NCI-H510A (cell line): Measurements from ENCODE around the gene FICD.
"Not testable (repeated sequence)": the region's sequence is repeated elsewhere in the genome, so short reads cannot be mapped to it uniquely, and the experiment has no call there.

Source experiments
- DNase-seq: peaks from one replicate; lab custom pipeline; 2025; lab: John Stamatoyannopoulos, UW

The FICD gene

DNA sequence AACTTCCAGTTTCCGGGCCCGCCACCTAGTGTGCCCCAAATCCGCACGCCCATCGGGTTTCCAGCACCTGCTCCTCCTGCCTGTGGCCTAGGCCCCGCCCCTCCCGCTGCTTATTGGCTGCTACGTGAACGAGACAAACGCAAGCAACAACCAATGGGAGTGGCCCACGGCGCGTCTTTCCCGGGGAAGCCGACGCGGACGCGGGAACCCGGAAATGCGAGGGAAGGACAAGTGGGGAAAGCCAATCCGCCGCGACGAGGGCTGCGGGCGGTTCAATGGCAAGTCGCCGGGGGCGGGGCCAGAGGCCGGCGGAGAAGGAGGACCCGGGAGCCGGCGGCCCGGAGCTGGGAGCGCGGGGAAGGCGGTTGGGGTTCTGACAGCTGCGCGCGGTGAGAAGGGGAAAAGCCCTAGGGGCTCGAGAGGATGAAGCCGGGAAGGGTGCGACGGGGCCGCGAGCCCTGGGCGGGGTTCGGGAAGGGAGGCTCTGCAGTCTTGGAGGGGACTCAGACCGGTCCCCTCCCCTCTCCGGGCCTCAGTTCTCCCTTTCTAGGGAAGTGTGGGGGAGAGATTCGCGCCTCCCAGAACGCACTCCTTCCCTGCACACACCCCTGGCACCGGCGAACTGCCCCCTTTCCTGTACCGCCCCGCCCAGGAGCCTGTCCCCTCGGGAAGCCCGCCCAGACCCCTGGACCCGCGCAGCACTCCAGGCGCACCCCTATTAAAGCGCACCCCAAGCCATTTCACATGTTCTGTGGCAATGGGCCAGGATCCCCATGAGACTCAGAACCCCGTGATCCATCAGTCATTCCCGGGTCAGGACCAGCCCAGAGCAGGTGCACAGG lies at the start of gene FICD:
TSS of gene FICD (plus strand) at position 305 of the 842 bp plus-strand sequence. CDS start 1,696 bp downstream, outside the sequence.
- peak; percentile 99 for DNase-seq

DNA sequence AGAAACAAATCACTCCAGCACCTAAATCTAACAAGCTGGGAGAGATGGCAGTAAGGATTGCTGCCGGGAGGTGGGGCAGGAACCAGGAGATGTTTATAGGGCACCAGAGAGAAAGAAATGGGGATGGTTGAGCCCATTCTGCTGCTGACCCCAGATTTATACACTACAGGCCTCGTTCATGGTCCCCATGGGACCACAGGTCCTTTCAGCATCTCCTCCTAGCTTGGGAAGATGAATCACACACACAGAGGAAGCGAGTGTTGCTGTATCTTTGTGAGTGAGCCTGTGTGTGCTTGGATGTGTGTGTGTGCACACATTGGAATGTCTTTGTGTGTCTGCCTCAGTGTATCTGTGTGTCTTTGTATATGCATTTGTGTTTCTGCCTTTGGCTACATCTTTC lies 49.7 kb upstream of the FICD start:
- no peak for DNase-seq

GRCh38 chr12:108468196-108468968 lies 46.7 kb upstream of the FICD start:
- DNase-seq: no peak

DNA sequence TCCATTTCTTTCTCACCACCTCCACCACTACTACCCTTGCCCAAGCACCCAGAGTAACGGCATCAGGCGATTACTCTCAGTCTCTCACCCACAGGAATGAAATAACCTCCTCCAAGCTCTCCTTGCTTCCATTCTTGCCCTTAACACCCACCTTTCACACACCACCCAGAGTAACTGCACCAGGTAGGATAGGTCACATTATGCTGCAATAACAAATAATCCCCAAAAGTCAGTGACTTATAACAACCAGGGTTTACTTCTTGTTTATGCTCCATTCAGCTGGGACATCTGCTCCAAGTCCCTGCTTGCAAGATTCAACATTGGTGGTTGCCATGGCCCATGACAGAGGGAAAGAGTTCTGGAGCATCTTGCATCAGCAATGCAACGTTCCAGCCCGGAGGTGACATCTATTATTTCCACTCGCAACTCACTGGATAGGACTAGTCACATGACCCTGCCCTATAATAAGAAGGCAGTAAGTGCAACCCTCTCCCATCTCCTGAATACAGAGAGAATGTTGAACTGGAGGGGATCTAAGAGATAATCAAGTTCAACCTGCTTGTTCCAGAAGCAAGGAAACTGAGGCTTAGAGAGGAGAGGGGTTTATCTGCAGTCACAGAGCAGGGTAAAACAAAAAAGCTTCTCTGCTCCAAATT lies 41.5 kb upstream of the FICD start:
- no peak for DNase-seq

DNA sequence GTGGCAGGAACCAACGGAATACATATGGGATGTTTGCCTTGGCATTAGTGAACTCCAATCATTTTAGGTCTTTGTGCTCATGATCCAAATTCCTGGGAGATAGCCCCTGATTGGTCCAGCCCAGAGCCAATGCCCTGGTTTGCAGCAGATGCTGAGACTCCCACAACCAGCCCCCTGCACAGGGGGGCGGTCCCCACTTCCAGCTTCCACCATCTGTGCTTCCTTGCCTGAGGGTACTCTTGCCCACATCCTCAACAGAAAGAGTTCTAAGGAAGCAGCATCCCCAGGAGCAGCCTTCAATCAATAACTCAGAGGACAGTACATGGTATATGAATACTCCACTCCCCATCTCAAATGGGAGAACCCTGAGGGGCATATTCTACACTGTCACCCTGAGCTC lies 39.7 kb upstream of the FICD start:
- no peak for DNase-seq

DNA sequence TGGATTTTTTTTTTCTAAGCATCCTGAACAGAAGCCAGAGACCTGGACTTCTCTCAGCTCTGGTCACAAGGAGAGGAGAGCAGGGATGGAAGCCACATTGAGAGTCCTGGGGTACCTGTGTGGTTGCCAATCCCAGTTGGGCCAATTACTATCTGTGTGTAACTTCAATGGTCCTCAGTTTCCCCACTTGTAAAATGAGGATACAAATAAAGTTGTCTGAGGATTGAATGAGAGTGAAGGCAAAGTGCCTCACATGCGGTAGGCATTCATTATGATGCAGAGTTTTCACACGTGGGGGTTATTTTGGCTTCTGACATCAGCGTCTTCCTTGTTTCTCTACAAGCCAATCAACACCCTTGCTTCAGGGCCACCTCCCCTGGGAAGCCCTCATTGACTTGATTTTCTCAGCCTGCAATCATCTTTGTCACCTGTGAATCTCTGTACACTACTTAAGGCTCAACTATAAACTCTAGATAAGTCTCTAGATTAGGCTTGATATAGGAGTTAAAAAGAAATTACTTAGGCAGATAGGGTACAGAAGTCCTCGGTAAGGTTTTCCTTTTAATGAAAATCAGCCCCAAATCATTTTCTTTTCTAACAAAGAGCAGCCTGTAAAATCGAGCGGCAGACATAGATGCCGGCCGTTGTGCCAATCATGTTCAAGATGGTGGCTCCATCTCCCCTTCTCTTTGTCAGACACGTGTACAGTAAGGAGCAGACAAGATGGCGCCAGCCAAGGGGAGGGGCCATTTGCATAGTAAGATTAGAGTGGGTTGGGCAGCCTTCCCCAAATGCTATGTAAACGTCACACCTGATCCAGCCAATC lies 37.8 kb upstream of the FICD start:
- no peak for DNase-seq

DNA sequence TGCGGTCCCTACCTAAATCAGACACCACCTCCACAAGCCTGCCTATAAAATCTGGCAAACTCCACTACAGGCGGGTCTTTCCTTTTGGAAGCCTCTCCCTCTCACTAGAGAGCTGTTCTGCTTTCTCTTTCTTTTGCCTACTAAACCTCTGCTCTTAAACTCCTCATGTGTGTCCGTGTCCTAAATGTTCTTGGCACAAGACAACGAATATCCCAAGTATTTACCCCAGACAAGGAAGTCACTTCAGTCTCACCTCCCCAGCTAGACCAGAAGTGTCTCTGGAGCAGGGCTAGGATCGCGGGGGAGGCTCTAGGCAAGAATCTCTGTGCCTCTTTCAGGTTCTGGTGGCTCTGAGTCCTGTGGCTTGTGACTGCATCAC lies 37.2 kb upstream of the FICD start:
- DNase-seq: no peak

GRCh38 chr12:108478611-108479206 lies 36.4 kb upstream of the FICD start:
- DNase-seq: no peak

DNA sequence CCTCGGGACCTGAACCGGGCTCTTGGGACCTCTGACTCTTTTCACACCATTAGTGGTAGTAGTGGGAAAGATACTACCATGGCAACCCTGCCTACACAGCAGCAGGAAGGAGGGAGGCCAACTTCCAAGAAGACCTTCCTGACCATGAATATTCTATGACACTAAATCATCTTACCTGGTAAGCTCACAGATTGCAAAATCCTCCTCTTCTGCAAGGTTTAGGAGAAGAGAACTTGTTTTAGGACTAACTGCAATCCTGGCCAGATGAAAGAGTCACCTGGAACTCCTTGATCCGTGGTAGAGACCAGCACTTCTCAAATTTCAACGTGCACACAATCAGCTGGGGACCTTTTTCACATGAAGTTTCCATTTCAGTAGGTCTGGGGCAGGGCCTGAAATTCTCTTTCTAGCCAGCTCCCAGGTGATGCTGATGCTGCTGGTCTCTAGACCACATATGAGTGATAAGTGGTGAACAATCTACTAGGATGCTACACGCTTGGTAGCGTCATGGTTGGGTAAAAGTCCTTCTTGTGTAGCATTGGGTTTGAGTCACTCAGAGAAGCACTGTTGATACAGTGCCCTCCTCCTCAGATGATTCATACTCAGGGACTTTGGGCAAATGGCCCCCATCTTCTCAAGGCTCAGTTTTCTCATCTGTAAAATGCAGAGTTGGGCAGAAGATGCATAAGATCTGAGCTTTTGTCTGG lies 35.6 kb upstream of the FICD start:
- DNase-seq: no peak

GRCh38 chr12:108482717-108483212 lies 32.3 kb upstream of the FICD start:
- DNase-seq: no peak

GRCh38 chr12:108483213-108484059 lies 31.6 kb upstream of the FICD start:
- DNase-seq: no peak

- no peak for DNase-seq
Measured at GRCh38 chr12:108484431-108484830, 30.6 kb upstream of the FICD start.

- no peak for DNase-seq
Measured at GRCh38 chr12:108484845-108485244, 30.2 kb upstream of the FICD start.

GRCh38 chr12:108485371-108485770 lies 29.7 kb upstream of the FICD start:
- not testable (repeated sequence) for DNase-seq

DNA sequence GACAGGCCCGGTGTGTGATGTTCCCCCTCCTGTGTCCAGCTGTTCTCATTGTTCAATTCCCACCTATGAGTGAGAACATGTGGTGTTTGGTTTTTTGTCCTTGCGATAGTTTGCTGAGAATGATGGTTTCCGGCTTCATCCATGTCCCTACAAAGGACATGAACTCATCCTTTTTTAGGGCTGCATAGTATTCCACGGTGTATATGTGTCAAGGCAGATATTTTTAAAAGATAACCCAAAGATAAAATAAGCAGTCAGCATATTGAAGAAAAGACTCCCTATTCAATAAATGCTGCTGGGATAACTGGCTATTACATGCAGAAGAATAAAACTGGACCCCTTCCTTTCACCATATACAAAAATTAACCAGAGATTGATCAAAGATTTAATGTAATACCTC lies 28.0 kb upstream of the FICD start:
- DNase-seq: not testable (repeated sequence)

DNA sequence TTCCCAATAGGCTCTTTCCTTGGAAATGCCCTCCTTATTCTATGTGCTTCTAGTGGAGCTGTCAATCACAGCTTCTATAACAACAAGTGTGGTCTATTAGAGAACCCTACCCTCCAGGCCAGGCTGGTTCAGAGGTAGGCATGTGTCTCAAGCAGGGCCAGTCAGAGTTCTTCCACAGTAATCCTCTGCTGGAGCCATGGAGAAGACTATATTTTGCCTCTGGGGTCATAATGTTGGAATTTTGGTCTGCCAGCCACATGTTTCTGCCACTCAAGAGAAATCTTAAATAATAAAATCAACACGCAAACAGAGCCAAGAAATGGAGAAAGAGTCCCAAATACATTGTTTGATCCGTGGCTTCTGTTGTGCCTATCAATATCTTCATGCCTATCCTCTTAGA lies 23.8 kb upstream of the FICD start:
- DNase-seq: no peak

GRCh38 chr12:108495054-108495453 lies 20.0 kb upstream of the FICD start:
- no peak for DNase-seq

GRCh38 chr12:108495823-108496579 lies 19.1 kb upstream of the FICD start:
- DNase-seq: no peak

GRCh38 chr12:108498136-108498535 lies 16.9 kb upstream of the FICD start:
- DNase-seq: no peak
